Right hindlimb (tissue), 1 donor: ENCODE results near the gene HSDL1.

Source experiments
- DNase-seq: peaks from one replicate; pipeline ENCODE4 v3.0.0-alpha.2; 2018

Gene HSDL1

DNA sequence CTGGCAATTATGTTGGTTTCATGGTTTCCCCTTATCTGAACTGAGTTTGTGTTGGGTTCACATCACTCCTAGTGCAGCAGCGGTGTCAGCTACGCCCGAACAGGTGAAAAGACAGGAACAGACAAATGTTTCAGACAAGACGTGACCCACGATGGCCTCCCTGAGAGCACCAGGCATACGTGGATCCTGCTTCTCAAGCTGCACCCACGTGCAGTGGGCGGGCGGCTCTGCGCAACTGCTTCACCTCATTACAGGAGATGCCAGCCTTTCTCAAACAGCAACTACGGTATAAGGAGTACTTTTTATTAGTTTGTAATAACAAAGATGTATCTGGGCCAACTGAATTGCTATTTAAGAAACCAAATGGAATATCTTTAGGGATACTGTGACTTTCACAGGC, 69.6 kb downstream of the HSDL1 start:
- no peak for DNase-seq

DNA sequence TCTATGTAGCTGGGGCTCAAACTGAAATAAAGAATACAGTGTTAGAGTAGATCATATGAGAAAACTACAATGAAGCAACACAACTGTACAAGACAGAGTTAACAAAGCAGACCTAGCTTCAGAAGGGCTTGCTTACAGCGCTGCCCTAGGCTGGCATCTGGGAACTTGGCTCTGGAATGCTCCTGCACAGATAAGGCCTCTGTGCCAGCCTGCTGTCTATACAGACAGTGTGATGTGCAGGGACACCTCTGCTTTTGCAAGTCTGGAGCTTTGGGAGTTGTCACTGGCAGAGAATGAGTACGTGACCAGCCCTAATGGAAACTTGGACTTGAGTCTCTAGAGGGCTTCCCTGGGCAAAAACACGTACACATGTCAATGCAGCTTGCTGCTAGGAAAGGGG, 70.3 kb downstream of the HSDL1 start:
- DNase-seq = no peak
